WTC11 (cell line): ENCODE data around the gene SBNO1.

Experiments used
- CTCF ChIP-seq: fragments of 200-600 bp; IDR thresholded peaks from 2 replicates; pipeline ENCODE4 v1.8.0; 2022; ENCODE audit warnings: antibody characterized with exemption
- E2F1 ChIP-seq: sonication (generic); formaldehyde crosslinking; IDR thresholded peaks from 2 replicates; pipeline ENCODE4 v1.8.0; 2022; ENCODE audit warnings: mild to moderate bottlenecking, missing genetic modification reagents
- NFYB ChIP-seq: sonication (generic); formaldehyde crosslinking; conservative IDR thresholded peaks from 2 replicates; pipeline ENCODE4 v1.8.0; 2022; ENCODE audit warnings: low read depth, missing genetic modification reagents

- TF ChIP-seq CTCF = no peak
- no peak for TF ChIP-seq NFYB (CRISPR knock-in tag)
- TF ChIP-seq E2F1 (CRISPR knock-in tag) = no peak
These were observed 97.2 kb downstream of the SBNO1 start for GRCh38 chr12:123267335-123267920.
